ENCODE data around the gene P4HB.

DNA sequence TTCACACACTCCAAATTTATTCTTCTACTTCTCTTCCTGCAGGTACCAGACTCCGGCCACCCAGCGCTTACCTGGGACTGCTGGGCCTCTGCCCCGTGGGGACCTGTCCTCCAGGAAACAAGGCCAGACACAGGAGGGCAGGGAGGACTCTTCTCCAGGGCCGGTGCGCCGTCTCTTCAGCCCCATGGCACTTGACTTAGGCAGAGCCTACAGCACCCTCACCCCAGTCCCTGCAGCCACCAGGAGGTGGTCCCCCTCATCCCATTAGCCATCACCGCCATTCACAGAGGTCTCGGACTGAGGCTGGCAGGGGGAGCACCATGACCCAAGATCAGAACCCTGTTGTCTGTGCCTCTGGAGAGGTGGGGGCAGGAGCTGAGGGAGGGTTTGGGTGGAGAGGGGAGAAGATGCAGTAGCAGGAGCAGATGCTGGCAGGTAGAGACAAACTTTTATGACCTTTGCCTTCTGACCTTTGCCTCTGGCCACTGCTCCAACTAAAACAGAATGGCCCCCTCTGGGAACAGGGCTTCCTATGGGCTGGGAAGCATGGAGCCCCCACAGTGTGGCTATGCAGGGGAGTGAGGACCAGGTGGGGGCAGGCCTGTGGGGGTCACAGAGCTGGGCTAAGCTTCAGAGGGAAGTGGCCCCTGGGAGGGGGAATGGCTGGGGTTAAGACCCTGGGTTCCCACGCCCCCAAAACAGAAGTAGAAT is 58.1 kb downstream of the P4HB start:
- TF ChIP-seq, protein P1, sequence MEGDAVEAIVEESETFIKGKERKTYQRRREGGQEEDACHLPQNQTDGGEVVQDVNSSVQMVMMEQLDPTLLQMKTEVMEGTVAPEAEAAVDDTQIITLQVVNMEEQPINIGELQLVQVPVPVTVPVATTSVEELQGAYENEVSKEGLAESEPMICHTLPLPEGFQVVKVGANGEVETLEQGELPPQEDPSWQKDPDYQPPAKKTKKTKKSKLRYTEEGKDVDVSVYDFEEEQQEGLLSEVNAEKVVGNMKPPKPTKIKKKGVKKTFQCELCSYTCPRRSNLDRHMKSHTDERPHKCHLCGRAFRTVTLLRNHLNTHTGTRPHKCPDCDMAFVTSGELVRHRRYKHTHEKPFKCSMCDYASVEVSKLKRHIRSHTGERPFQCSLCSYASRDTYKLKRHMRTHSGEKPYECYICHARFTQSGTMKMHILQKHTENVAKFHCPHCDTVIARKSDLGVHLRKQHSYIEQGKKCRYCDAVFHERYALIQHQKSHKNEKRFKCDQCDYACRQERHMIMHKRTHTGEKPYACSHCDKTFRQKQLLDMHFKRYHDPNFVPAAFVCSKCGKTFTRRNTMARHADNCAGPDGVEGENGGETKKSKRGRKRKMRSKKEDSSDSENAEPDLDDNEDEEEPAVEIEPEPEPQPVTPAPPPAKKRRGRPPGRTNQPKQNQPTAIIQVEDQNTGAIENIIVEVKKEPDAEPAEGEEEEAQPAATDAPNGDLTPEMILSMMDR (IDR thresholded peaks at IDR 0.05): no peak
- TF ChIP-seq, protein P2, sequence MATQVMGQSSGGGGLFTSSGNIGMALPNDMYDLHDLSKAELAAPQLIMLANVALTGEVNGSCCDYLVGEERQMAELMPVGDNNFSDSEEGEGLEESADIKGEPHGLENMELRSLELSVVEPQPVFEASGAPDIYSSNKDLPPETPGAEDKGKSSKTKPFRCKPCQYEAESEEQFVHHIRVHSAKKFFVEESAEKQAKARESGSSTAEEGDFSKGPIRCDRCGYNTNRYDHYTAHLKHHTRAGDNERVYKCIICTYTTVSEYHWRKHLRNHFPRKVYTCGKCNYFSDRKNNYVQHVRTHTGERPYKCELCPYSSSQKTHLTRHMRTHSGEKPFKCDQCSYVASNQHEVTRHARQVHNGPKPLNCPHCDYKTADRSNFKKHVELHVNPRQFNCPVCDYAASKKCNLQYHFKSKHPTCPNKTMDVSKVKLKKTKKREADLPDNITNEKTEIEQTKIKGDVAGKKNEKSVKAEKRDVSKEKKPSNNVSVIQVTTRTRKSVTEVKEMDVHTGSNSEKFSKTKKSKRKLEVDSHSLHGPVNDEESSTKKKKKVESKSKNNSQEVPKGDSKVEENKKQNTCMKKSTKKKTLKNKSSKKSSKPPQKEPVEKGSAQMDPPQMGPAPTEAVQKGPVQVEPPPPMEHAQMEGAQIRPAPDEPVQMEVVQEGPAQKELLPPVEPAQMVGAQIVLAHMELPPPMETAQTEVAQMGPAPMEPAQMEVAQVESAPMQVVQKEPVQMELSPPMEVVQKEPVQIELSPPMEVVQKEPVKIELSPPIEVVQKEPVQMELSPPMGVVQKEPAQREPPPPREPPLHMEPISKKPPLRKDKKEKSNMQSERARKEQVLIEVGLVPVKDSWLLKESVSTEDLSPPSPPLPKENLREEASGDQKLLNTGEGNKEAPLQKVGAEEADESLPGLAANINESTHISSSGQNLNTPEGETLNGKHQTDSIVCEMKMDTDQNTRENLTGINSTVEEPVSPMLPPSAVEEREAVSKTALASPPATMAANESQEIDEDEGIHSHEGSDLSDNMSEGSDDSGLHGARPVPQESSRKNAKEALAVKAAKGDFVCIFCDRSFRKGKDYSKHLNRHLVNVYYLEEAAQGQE (IDR thresholded peaks at IDR 0.05; ENCODE audit: insufficient read depth in 1 of 2, low read depth in 2 of 2, low read length in 1 of 2): no peak
- no peak for TF ChIP-seq POLR2AphosphoS5 (IDR thresholded peaks at IDR 0.05; ENCODE audit: low read depth, low read length)
- TF ChIP-seq TCF7L2 (IDR thresholded peaks at IDR 0.05; ENCODE audit: low read depth, low read length): no peak
- no peak for TF ChIP-seq SIN3A (IDR thresholded peaks at IDR 0.05; ENCODE audit: borderline replicate concordance, insufficient read depth, low read depth, low read length)
